IMR-90 (cell line): ENCODE results near the gene NFIA. TPM values are rescaled to one million over a fixed set of nuclear protein-coding genes. Genes with fewer than 3 reads are reported as not detected.

Source experiments
- ATAC-seq: fragments of 200-7000 bp; cut with Tn5 transposase; 2 replicates; pipeline ENCODE4 v1.9.1; 2020; ENCODE audit warnings: low read depth, mild to moderate bottlenecking, moderate library complexity
- BruUV-seq: library from RNA; stranded (reverse); fragments of 400-500 nt; replicated peaks from 2 replicates; lab custom pipeline; 2021; lab: Mats Ljungman, UMichigan
- CTCF ChIA-PET: fragments of 300-600 bp; formaldehyde crosslinking; extraction: SDS; loops from one replicate; lab custom pipeline; 2021; ENCODE audit warnings: antibody characterized with exemption; lab: Yijun Ruan, JAX
- POLR2A ChIA-PET: fragments of 300-600 bp; sonication (Branson Sonifier 250); formaldehyde crosslinking; loops from one replicate; lab custom pipeline; 2022; ENCODE audit warnings: antibody characterized with exemption; ENCODE audit not compliant: unreplicated experiment; lab: Charles Lee
- DNase-seq: peaks from one replicate; pipeline ENCODE4 v3.0.0; 2013
- H2AFZ ChIP-seq: replicated peaks from 2 replicates; pipeline ENCODE3; 2013; ENCODE audit warnings: low read length, mild to moderate bottlenecking; ENCODE audit not compliant: poor library complexity
- H2AK5ac ChIP-seq: 2 replicates; pipeline ENCODE4 v1.6.1; 2013; ENCODE audit warnings: low read depth, low read length, inconsistent platforms
- H2AK9ac ChIP-seq: replicated peaks from 2 replicates; pipeline ENCODE3; 2013; ENCODE audit warnings: mild to moderate bottlenecking, low read depth, low read length, moderate library complexity; ENCODE audit not compliant: poor library complexity
- H2BK120ac ChIP-seq: 2 replicates; pipeline ENCODE4 v1.6.1; 2013; ENCODE audit warnings: low read depth, low read length, inconsistent platforms
- H2BK15ac ChIP-seq: 3 replicates; pipeline ENCODE4 v1.6.1; 2013; ENCODE audit warnings: low read depth, low read length, inconsistent platforms
- H2BK20ac ChIP-seq: 2 replicates; pipeline ENCODE4 v1.6.1; 2013; ENCODE audit warnings: low read depth, mild to moderate bottlenecking, inconsistent platforms, low read length, moderate library complexity
- H2BK5ac ChIP-seq: 2 replicates; pipeline ENCODE4 v1.6.1; 2013; ENCODE audit warnings: mild to moderate bottlenecking, low read depth, low read length, inconsistent platforms; ENCODE audit not compliant: poor library complexity, severe bottlenecking
- H3K14ac ChIP-seq: replicated peaks from 2 replicates; pipeline ENCODE4 v1.6.1; 2013; ENCODE audit warnings: low read depth, low read length, inconsistent platforms
- H3K18ac ChIP-seq: 2 replicates; pipeline ENCODE4 v1.6.1; 2013; ENCODE audit warnings: low read depth, low read length, control low read depth
- H3K23ac ChIP-seq: 2 replicates; pipeline ENCODE4 v1.6.1; 2013; ENCODE audit warnings: low read depth, low read length, inconsistent platforms
- H3K27ac ChIP-seq: 2 replicates; pipeline ENCODE4 v1.5.1; 2013; ENCODE audit warnings: mild to moderate bottlenecking, control low read depth, low read length; ENCODE audit not compliant: insufficient read depth
- H3K27me3 ChIP-seq: 2 replicates; pipeline ENCODE4 v1.6.1; 2013; ENCODE audit warnings: low read length; ENCODE audit not compliant: control insufficient read depth, insufficient read depth
- H3K36me3 ChIP-seq: 2 replicates; pipeline ENCODE4 v1.6.1; 2013; ENCODE audit warnings: low read length, mixed read lengths; ENCODE audit not compliant: control insufficient read depth, insufficient read depth
- H3K4ac ChIP-seq: 2 replicates; pipeline ENCODE4 v1.6.1; 2013; ENCODE audit warnings: low read depth, low read length, inconsistent platforms
- H3K4me1 ChIP-seq: 2 replicates; pipeline ENCODE4 v1.6.1; 2013; ENCODE audit warnings: low read length, mixed read lengths; ENCODE audit not compliant: control insufficient read depth, insufficient read depth
- H3K4me2 ChIP-seq: 2 replicates; pipeline ENCODE4 v1.6.1; 2013; ENCODE audit warnings: low read depth, mild to moderate bottlenecking, control low read depth, low read length, moderate library complexity
- H3K4me3 ChIP-seq: 2 replicates; pipeline ENCODE4 v1.5.1; 2013; ENCODE audit warnings: low read depth, mild to moderate bottlenecking, control low read depth, low read length, moderate library complexity; ENCODE audit not compliant: insufficient read depth
- H3K56ac ChIP-seq: 2 replicates; pipeline ENCODE4 v1.6.1; 2013; ENCODE audit warnings: low read length, inconsistent platforms; ENCODE audit not compliant: insufficient read depth; ENCODE audit errors: extremely low read depth
- H3K79me1 ChIP-seq, 2 experiments: 2 replicates each; pipeline ENCODE4 v1.6.1; 2013; ENCODE audit warnings: low read length in 2 of 2, inconsistent platforms in 1 of 2, low read depth in 1 of 2
- H3K9ac ChIP-seq: 2 replicates; pipeline ENCODE4 v1.6.1; 2013; ENCODE audit warnings: low read depth, low read length, control low read depth
- H3K9me1 ChIP-seq: 2 replicates; pipeline ENCODE4 v1.6.1; 2013; ENCODE audit warnings: low read length, inconsistent platforms; ENCODE audit not compliant: insufficient read depth
- H3K9me3 ChIP-seq: 2 replicates; pipeline ENCODE4 v1.6.1; 2013; ENCODE audit warnings: low read length; ENCODE audit not compliant: control insufficient read depth, insufficient read depth
- H4K20me1 ChIP-seq: 2 replicates; pipeline ENCODE4 v1.6.1; 2013; ENCODE audit warnings: low read length, inconsistent platforms; ENCODE audit not compliant: insufficient read depth
- H4K5ac ChIP-seq: 2 replicates; pipeline ENCODE4 v1.6.1; 2013; ENCODE audit warnings: mild to moderate bottlenecking, low read depth, low read length, control low read depth
- H4K8ac ChIP-seq, 2 experiments: 2 replicates each; pipeline ENCODE4 v1.6.1; 2013; ENCODE audit warnings: low read depth in 2 of 2, low read length in 2 of 2, control low read depth in 1 of 2, inconsistent platforms in 1 of 2
- H4K91ac ChIP-seq: 2 replicates; pipeline ENCODE4 v1.6.1; 2013; ENCODE audit warnings: low read depth, low read length, inconsistent platforms; ENCODE audit not compliant: insufficient read depth
- BHLHE40 ChIP-seq: fragments of 150-350 bp; IDR thresholded peaks from 2 replicates; pipeline ENCODE4 v1.6.1; 2016; ENCODE audit warnings: mild to moderate bottlenecking, low read depth, low read length
- CEBPB ChIP-seq: IDR thresholded peaks from 2 replicates; pipeline ENCODE4 v1.6.1; 2012; ENCODE audit warnings: low read depth, low read length, improper control_type of control experiment
- CHD1 ChIP-seq: IDR thresholded peaks from 2 replicates; pipeline ENCODE4 v1.6.1; 2012; ENCODE audit warnings: low read depth, low read length, improper control_type of control experiment
- FOS ChIP-seq: fragments of 150-350 bp; IDR thresholded peaks from 2 replicates; pipeline ENCODE4 v1.6.1; 2016; ENCODE audit warnings: low read depth, low read length
- MAFK ChIP-seq: IDR thresholded peaks from 2 replicates; pipeline ENCODE4 v1.6.1; 2012; ENCODE audit warnings: low read depth, low read length, improper control_type of control experiment
- MAZ ChIP-seq: IDR thresholded peaks from 2 replicates; pipeline ENCODE4 v1.6.1; 2012; ENCODE audit warnings: low read depth, mild to moderate bottlenecking, low read length, improper control_type of control experiment, moderate library complexity, borderline replicate concordance
- MXI1 ChIP-seq: IDR thresholded peaks from 2 replicates; pipeline ENCODE4 v1.6.1; 2012; ENCODE audit warnings: low read depth, mild to moderate bottlenecking, low read length, moderate library complexity, borderline replicate concordance
- NFE2L2 ChIP-seq: fragments of 150-350 bp; IDR thresholded peaks from 2 replicates; pipeline ENCODE4 v1.6.1; 2016; ENCODE audit warnings: low read depth, mild to moderate bottlenecking, low read length
- POLR2A ChIP-seq: IDR thresholded peaks from 2 replicates; pipeline ENCODE4 v1.6.1; 2012; ENCODE audit warnings: mild to moderate bottlenecking, low read depth, low read length
- RAD21 ChIP-seq: IDR thresholded peaks from 2 replicates; pipeline ENCODE4 v1.6.1; 2012; ENCODE audit warnings: low read length, improper control_type of control experiment
- RCOR1 ChIP-seq: IDR thresholded peaks from 2 replicates; pipeline ENCODE4 v1.6.1; 2012; ENCODE audit warnings: mild to moderate bottlenecking, low read length, improper control_type of control experiment; ENCODE audit not compliant: insufficient replicate concordance
- RFX5 ChIP-seq: IDR thresholded peaks from 2 replicates; pipeline ENCODE4 v1.8.0; 2012; ENCODE audit warnings: low read depth, mild to moderate bottlenecking, low read length, moderate library complexity
- SMC3 ChIP-seq: fragments of 150-350 bp; IDR thresholded peaks from 2 replicates; pipeline ENCODE4 v1.6.1; 2016; ENCODE audit warnings: low read depth, mild to moderate bottlenecking, antibody characterized with exemption, low read length, moderate library complexity
- WGBS, 2 experiments: methylation state at CpG; one replicate each; pipeline versions ENCODE4 v1.1.5 to v1.1.7; 2013; ENCODE audit warnings: missing lambda C conversion rate in 2 of 2; ENCODE audit not compliant: insufficient read length in 1 of 2; ENCODE audit errors: extremely low coverage in 2 of 2; 5-methylcytosine and 5-hydroxymethylcytosine counted together
- dilution Hi-C: fragments of 300-500 bp; cut with HindIII; formaldehyde crosslinking; loops from one replicate; pipeline ENCODE4 v1.14.3; 2018; ENCODE audit warnings: low sequenced_read_pairs; ENCODE audit not compliant: unreplicated experiment
- in situ Hi-C: fragments of 300-500 bp; cut with MboI; formaldehyde crosslinking; loops from 3 replicates; pipeline ENCODE4 v1.14.3; 2019; ENCODE audit warnings: low sequenced_read_pairs, inconsistent platforms, mixed read lengths
- intact Hi-C: fragments of 100-400 bp; cut with micrococcal nuclease; formaldehyde crosslinking; loops from 2 replicates; pipeline ENCODE4 v1.10.0; 2022
- polyA plus RNA-seq, 3 experiments: library from polyadenylated mRNA; depleted of rRNA; stranded (reverse); fragments of >200 nt; gene quantifications; 2 replicates each; pipeline ENCODE4 v1.2.3, GENCODE V29; 2012; ENCODE audit warnings: low replicate concordance in 1 of 3
- total RNA-seq: library from RNA; depleted of rRNA; stranded (reverse); fragments of >200 nt; gene quantifications from 2 replicates; pipeline ENCODE4 v1.2.3, GENCODE V29; 2012
- TF ChIP-seq, protein P1 (sequence below): conservative IDR thresholded peaks from 2 replicates; pipeline ENCODE4 v1.5.1; 2012; ENCODE audit warnings: mild to moderate bottlenecking, low read depth, low read length, improper control_type of control experiment
- TF ChIP-seq, protein P2 (sequence below): fragments of 150-350 bp; IDR thresholded peaks from 2 replicates; pipeline ENCODE4 v1.6.1; 2016; ENCODE audit warnings: low read depth, mild to moderate bottlenecking, low read length, moderate library complexity, borderline replicate concordance
- TF ChIP-seq, protein P3 (sequence below): fragments of 150-350 bp; IDR thresholded peaks from 2 replicates; pipeline ENCODE4 v1.6.1; 2017; ENCODE audit warnings: mild to moderate bottlenecking, antibody characterized with exemption, low read length, low read depth

NFIA gene
- total and polyA plus RNA-seq, 2 of the 4 experiments (the other 2 are of a cell fraction): 1.6 to 2.2 TPM

DNA sequence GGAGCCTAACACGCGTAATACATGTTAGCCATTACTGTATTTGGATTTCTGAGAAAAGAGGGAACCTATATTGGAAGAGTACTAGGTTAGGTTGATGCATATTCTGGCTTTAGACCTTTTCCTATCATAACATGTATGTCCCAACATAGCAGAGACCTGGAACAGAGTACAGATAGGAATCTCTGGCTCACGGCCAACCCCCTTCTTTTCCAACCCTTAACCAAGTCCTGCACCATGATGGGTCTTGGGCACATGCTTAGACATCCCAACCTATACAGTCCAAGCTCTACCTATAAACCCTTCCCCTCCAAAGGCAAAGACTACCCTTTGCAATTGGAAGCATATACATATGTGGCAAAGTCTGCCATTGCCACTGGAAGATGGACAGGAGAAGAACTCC is 414.7 kb downstream of the NFIA start:
- no peak overlapping the region for H2AK9ac ChIP-seq
- TF ChIP-seq CHD1 (no peak), MXI1 (no peak), NFE2L2 (no peak), RCOR1 (no peak), POLR2A (no peak), RFX5 (no peak), CEBPB (no peak), SMC3 (no peak), MAFK (no peak), BHLHE40 (no peak), FOS (no peak), MAZ (no peak), RAD21 (no peak)
- TF ChIP-seq, protein P1, sequence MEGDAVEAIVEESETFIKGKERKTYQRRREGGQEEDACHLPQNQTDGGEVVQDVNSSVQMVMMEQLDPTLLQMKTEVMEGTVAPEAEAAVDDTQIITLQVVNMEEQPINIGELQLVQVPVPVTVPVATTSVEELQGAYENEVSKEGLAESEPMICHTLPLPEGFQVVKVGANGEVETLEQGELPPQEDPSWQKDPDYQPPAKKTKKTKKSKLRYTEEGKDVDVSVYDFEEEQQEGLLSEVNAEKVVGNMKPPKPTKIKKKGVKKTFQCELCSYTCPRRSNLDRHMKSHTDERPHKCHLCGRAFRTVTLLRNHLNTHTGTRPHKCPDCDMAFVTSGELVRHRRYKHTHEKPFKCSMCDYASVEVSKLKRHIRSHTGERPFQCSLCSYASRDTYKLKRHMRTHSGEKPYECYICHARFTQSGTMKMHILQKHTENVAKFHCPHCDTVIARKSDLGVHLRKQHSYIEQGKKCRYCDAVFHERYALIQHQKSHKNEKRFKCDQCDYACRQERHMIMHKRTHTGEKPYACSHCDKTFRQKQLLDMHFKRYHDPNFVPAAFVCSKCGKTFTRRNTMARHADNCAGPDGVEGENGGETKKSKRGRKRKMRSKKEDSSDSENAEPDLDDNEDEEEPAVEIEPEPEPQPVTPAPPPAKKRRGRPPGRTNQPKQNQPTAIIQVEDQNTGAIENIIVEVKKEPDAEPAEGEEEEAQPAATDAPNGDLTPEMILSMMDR: no peak
- TF ChIP-seq, protein P2, sequence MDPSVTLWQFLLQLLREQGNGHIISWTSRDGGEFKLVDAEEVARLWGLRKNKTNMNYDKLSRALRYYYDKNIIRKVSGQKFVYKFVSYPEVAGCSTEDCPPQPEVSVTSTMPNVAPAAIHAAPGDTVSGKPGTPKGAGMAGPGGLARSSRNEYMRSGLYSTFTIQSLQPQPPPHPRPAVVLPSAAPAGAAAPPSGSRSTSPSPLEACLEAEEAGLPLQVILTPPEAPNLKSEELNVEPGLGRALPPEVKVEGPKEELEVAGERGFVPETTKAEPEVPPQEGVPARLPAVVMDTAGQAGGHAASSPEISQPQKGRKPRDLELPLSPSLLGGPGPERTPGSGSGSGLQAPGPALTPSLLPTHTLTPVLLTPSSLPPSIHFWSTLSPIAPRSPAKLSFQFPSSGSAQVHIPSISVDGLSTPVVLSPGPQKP: no peak
- TF ChIP-seq, protein P3, sequence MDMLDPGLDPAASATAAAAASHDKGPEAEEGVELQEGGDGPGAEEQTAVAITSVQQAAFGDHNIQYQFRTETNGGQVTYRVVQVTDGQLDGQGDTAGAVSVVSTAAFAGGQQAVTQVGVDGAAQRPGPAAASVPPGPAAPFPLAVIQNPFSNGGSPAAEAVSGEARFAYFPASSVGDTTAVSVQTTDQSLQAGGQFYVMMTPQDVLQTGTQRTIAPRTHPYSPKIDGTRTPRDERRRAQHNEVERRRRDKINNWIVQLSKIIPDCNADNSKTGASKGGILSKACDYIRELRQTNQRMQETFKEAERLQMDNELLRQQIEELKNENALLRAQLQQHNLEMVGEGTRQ: no peak
- no peak overlapping the region for H3K4me2 ChIP-seq
- ChIA-PET CTCF (no interaction called here), POLR2A (no interaction called here)
- H3K14ac ChIP-seq: no peak overlapping the region
- dilution Hi-C loops: no loop called here
- no peak overlapping the region for H4K8ac ChIP-seq
- no peak overlapping the region for H3K4ac ChIP-seq
- H2AK5ac ChIP-seq: no peak overlapping the region
- no peaks in the 10 kb centered on the region for H3K79me1 ChIP-seq
- no peak overlapping the region for H3K27ac ChIP-seq
- no peaks in the 10 kb centered on the region for H4K20me1 ChIP-seq
- ATAC-seq (no peak), DNase-seq (no peak)
- in situ Hi-C loops: no loop called here
- H3K18ac ChIP-seq: no peak overlapping the region
- H4K91ac ChIP-seq: no peak overlapping the region
- no peak overlapping the region for H2BK120ac ChIP-seq
- no peak overlapping the region for H3K9ac ChIP-seq
- H3K9me3 ChIP-seq: no peaks in the 10 kb centered on the region
- intact Hi-C loops: no loop called here
- no peak overlapping the region for H3K23ac ChIP-seq
- no peak overlapping the region for H4K5ac ChIP-seq
- no peak overlapping the region for H3K56ac ChIP-seq
- no peak overlapping the region for H2BK5ac ChIP-seq
- H3K4me3 ChIP-seq: no peak overlapping the region
- BruUV-seq: no TSS peak
- H3K4me1 ChIP-seq: no peaks in the 10 kb centered on the region
- no peak overlapping the region for H2AFZ ChIP-seq
- H3K9me1 ChIP-seq: no peaks in the 10 kb centered on the region
- H2BK20ac ChIP-seq: no peak overlapping the region
- H2BK15ac ChIP-seq: no peak overlapping the region
- WGBS, 2 experiments: no CpG with 5 or more reads among the region's 3 CpGs
- no peaks in the 10 kb centered on the region for H3K27me3 ChIP-seq
- H3K36me3 ChIP-seq: no peaks in the 10 kb centered on the region
